K562 (cell line): Measurements from ENCODE around the gene USP32. TPM values are rescaled to one million over a fixed set of nuclear protein-coding genes. Genes with fewer than 3 reads are reported as not detected.

Source experiments
- ATAC-seq: fragments of 200-7000 bp; cut with Tn5 transposase; 3 replicates; pipeline ENCODE4 v1.9.1; 2020; ENCODE audit warnings: moderate library complexity
- BruUV-seq: library from RNA; stranded (reverse); fragments of 400-500 nt; replicated peaks from 2 replicates; lab custom pipeline; 2021; lab: Mats Ljungman, UMichigan
- CTCF ChIA-PET: fragments of 300-600 bp; formaldehyde crosslinking; extraction: SDS; loops from one replicate; lab custom pipeline; 2021; ENCODE audit warnings: low intra/inter-chr PET ratio; lab: Yijun Ruan, JAX
- POLR2A ChIA-PET: fragments of 300-600, 350-650 bp; sonication (Branson Sonifier 250); formaldehyde crosslinking; extraction: SDS; loops from one replicate; lab custom pipeline; 2021; ENCODE audit warnings: antibody characterized with exemption, inconsistent platforms; lab: Yijun Ruan, JAX
- DNase-seq, 4 experiments: peaks; one replicate each; pipeline versions ENCODE4 v3.0.0 to v3.0.0-alpha.2; 2011 to 2018; ENCODE audit warnings: low spot score in 3 of 4, mixed read lengths in 3 of 4; ENCODE audit errors: extremely low read depth in 1 of 4
- FAIRE-seq: peaks from 2 replicates; lab custom pipeline; 2011; peaks lifted over from hg19 to GRCh38; lab: Jason Lieb, UNC
- H2AFZ ChIP-seq: 2 replicates; pipeline ENCODE4 v1.6.0; 2011; ENCODE audit warnings: low read depth, low read length, control low read depth, inconsistent platforms
- H3K27ac ChIP-seq: fragments of 200-600 bp; 3 replicates; pipeline ENCODE4 v1.8.0; 2011; ENCODE audit warnings: low read depth, mild to moderate bottlenecking, control low read depth, inconsistent platforms, low read length, moderate library complexity, mixed read lengths; ENCODE audit errors: extremely low read depth
- H3K27me3 ChIP-seq, 2 experiments: fragments of 300-600 bp in 1 of 2; 2 replicates in 1 of 2; 3 replicates in 1 of 2; pipeline versions ENCODE4 v1.6.0 to v1.8.0; 2011; ENCODE audit warnings: inconsistent platforms in 2 of 2, low read length in 2 of 2, mild to moderate bottlenecking in 1 of 2, mixed read lengths in 1 of 2, moderate library complexity in 1 of 2; ENCODE audit not compliant: control insufficient read depth in 2 of 2, insufficient read depth in 2 of 2
- H3K36me3 ChIP-seq: fragments of 300-600 bp; 3 replicates; pipeline ENCODE4 v1.8.0; 2011; ENCODE audit warnings: mild to moderate bottlenecking, low read length, inconsistent platforms; ENCODE audit not compliant: control insufficient read depth, insufficient read depth
- H3K4me1 ChIP-seq, 2 experiments: fragments of 200-600 bp in 1 of 2; replicated peaks in 1 of 2; 2 replicates in 1 of 2; 3 replicates in 1 of 2; pipeline versions ENCODE4 v1.5.1 to v1.8.0; 2011; ENCODE audit warnings: inconsistent platforms in 2 of 2, low read length in 2 of 2, mild to moderate bottlenecking in 1 of 2, mixed read lengths in 1 of 2, moderate library complexity in 1 of 2; ENCODE audit not compliant: control insufficient read depth in 2 of 2, insufficient read depth in 2 of 2
- H3K4me2 ChIP-seq: 2 replicates; pipeline ENCODE4 v1.6.1; 2011; ENCODE audit warnings: low read length, control low read depth, inconsistent platforms, mixed read lengths; ENCODE audit not compliant: insufficient read depth
- H3K4me3 ChIP-seq: fragments of 200-600 bp; sonication (generic), shearing (Covaris generic); 2 replicates; pipeline ENCODE4 v1.5.1; 2016; ENCODE audit warnings: control low read depth, inconsistent platforms
- H3K79me2 ChIP-seq: fragments of 200-600 bp; 3 replicates; pipeline ENCODE4 v1.8.0; 2011; ENCODE audit warnings: low read length, inconsistent platforms; ENCODE audit not compliant: control insufficient read depth, insufficient read depth
- H3K9ac ChIP-seq, 2 experiments: 2 replicates each; pipeline versions ENCODE4 v1.6.0 to v1.6.1; 2011; ENCODE audit warnings: low read depth in 2 of 2, low read length in 2 of 2, control low read depth in 1 of 2, inconsistent platforms in 1 of 2, mild to moderate bottlenecking in 1 of 2, mixed read lengths in 1 of 2; ENCODE audit not compliant: insufficient read depth in 1 of 2
- H3K9me1 ChIP-seq: one replicate; pipeline ENCODE4 v1.6.0; 2011; ENCODE audit warnings: inconsistent platforms, mild to moderate bottlenecking, low read length, moderate library complexity; ENCODE audit not compliant: control insufficient read depth, insufficient read depth
- H3K9me3 ChIP-seq: replicated peaks from 2 replicates; pipeline ENCODE4 v1.5.1; 2011; ENCODE audit warnings: low read depth, low read length, inconsistent platforms; ENCODE audit not compliant: control insufficient read depth, insufficient read depth
- H4K20me1 ChIP-seq: replicated peaks from 2 replicates; pipeline ENCODE4 v1.6.1; 2011; ENCODE audit warnings: low read length, inconsistent platforms, mixed read lengths; ENCODE audit not compliant: control insufficient read depth, insufficient read depth
- CEBPG ChIP-seq, 3 experiments: fragments of 200-800 bp in 1 of 3; sonication (Bioruptor generic) in 1 of 3; sonication (generic) in 1 of 3; formaldehyde crosslinking in 1 of 3; IDR thresholded peaks in 2 of 3; conservative IDR thresholded peaks in 1 of 3; 2 replicates each; pipeline versions ENCODE4 v1.6.1 to v1.8.0; 2016 to 2022; ENCODE audit warnings: missing compliant biosample characterization in 2 of 3, missing genetic modification characterization in 2 of 3, mild to moderate bottlenecking in 1 of 3, missing genetic modification reagents in 1 of 3
- WGBS: fragments of 100-300 bp; shearing (Covaris generic); methylation state at CpG from one replicate; pipeline ENCODE4 v1.1.6; 2016; ENCODE audit warnings: low coverage, mixed read lengths; ENCODE audit not compliant: insufficient coverage; ENCODE audit errors: missing lambda C conversion rate; 5-methylcytosine and 5-hydroxymethylcytosine counted together
- in situ Hi-C: fragments of 300-500 bp; cut with MboI; formaldehyde crosslinking; loops from 4 replicates; pipeline ENCODE4 v1.15.0; 2018; ENCODE audit warnings: inconsistent platforms, mixed read lengths
- intact Hi-C: fragments of 100-400 bp; cut with micrococcal nuclease; formaldehyde crosslinking; loops from 2 replicates; pipeline ENCODE4 v1.14.2; 2022
- polyA plus RNA-seq, 8 experiments: library from polyadenylated mRNA; depleted of rRNA in 4 of 8; stranded (reverse) in 5 of 8; unstranded in 3 of 8; fragments of >200 nt; fragmentation: Nextera tagmentation in 2 of 8; fragmentation: Illumina TruSeq in 1 of 8; extraction: Ambion mirVana in 2 of 8; extraction: Trizol in 1 of 8; gene quantifications; 2 replicates each; pipeline versions ENCODE4 v1.2.1 to v1.2.3, GENCODE V29; 2011 to 2014; ENCODE audit warnings: inconsistent platforms in 1 of 8, missing spikeins in 1 of 8
- total RNA-seq, 7 experiments: library from RNA; depleted of rRNA in 6 of 7; stranded (reverse); fragments of >200 nt in 6 of 7; fragmentation: Illumina TruSeq in 2 of 7; extraction: Trizol in 2 of 7; gene quantifications; 2 replicates each; pipeline versions ENCODE4 v1.2.1 to v1.2.3, GENCODE V29; 2011 to 2021; ENCODE audit warnings: low replicate concordance in 1 of 7
- TF ChIP-seq, protein P1 (sequence below), 3 experiments: fragments of 200-800 bp in 1 of 3; fragments of 250-450 bp in 1 of 3; fragments of 450-650 bp in 1 of 3; sonication (Bioruptor Pico) in 1 of 3; sonication (Bioruptor generic) in 1 of 3; formaldehyde crosslinking in 1 of 3; IDR thresholded peaks; 2 replicates each; pipeline versions ENCODE4 v1.6.1 to v1.8.0; 2016 to 2022; ENCODE audit warnings: mild to moderate bottlenecking in 2 of 3, missing genetic modification characterization in 2 of 3, missing compliant biosample characterization in 1 of 3, moderate library complexity in 1 of 3

Gene USP32
- total and polyA plus RNA-seq, 9 of the 15 experiments (the other 6 are each of a cell fraction or from before 2014, with no cell fraction given): 18.0 to 69.3 (median 47.1) TPM

- CTCF ChIA-PET: no interaction called here
- intact Hi-C loops: no loop called here
- FAIRE-seq: no peak
These were observed 63.3 kb downstream of the USP32 start for GRCh38 chr17:60328679-60329078.

More at GRCh38 chr17:60328679-60329078, 63.3 kb downstream of the USP32 start:
- no peak overlapping the region for H3K4me3 ChIP-seq
- POLR2A ChIA-PET: interaction anchor here (0.7 to 1.4 kb wide), 3 partner anchors 9 to 11 kb away, joined by 3 to 9 read pairs (median 3); no protein-coding TSS in a partner anchor
- peak overlapping the region in 1 of 2 experiments; percentile 73; a peak in 2 of 4 replicates for H3K9ac ChIP-seq
- no peaks in the 10 kb centered on the region for H3K9me3 ChIP-seq
- no peak overlapping the region for H3K4me2 ChIP-seq
- DNase-seq (no peak), ATAC-seq (no peak)
- H3K4me1 ChIP-seq: peaks cover 0 to 15% of the 10 kb centered on the region in 2 experiments; a peak in 1 of 5 replicates
- TF ChIP-seq, protein P1, sequence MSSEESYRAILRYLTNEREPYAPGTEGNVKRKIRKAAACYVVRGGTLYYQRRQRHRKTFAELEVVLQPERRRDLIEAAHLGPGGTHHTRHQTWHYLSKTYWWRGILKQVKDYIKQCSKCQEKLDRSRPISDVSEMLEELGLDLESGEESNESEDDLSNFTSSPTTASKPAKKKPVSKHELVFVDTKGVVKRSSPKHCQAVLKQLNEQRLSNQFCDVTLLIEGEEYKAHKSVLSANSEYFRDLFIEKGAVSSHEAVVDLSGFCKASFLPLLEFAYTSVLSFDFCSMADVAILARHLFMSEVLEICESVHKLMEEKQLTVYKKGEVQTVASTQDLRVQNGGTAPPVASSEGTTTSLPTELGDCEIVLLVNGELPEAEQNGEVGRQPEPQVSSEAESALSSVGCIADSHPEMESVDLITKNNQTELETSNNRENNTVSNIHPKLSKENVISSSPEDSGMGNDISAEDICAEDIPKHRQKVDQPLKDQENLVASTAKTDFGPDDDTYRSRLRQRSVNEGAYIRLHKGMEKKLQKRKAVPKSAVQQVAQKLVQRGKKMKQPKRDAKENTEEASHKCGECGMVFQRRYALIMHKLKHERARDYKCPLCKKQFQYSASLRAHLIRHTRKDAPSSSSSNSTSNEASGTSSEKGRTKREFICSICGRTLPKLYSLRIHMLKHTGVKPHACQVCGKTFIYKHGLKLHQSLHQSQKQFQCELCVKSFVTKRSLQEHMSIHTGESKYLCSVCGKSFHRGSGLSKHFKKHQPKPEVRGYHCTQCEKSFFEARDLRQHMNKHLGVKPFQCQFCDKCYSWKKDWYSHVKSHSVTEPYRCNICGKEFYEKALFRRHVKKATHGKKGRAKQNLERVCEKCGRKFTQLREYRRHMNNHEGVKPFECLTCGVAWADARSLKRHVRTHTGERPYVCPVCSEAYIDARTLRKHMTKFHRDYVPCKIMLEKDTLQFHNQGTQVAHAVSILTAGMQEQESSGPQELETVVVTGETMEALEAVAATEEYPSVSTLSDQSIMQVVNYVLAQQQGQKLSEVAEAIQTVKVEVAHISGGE (CRISPR knock-in tag; IDR thresholded peaks at IDR 0.05): peak in 1 of 3 experiments; percentile 88; a peak in 2 of 6 replicates
- TF ChIP-seq CEBPG (CRISPR knock-in tag; IDR thresholded peaks at IDR 0.05): no peak
- TF ChIP-seq CEBPG (tag; conservative IDR thresholded peaks at IDR 0.05 in 1 of 2, IDR thresholded peaks at IDR 0.05 in 1 of 2): no peak
- H3K27ac ChIP-seq: no peak overlapping the region
- no peaks in the 10 kb centered on the region for H3K27me3 ChIP-seq
- in situ Hi-C loops: no loop called here
- BruUV-seq: no TSS peak
- WGBS: 87% methylated on average over 9 of the region's 9 CpGs
- H3K36me3 ChIP-seq: peaks cover 8% of the 10 kb centered on the region; the same call in 2 of the 3 replicates
- H3K79me2 ChIP-seq: peaks cover 41% of the 10 kb centered on the region
- H4K20me1 ChIP-seq: no peaks in the 10 kb centered on the region
- H3K9me1 ChIP-seq: no peaks in the 10 kb centered on the region
- no peak overlapping the region for H2AFZ ChIP-seq
